ENCODE data around the gene MYBPC3.

DNA sequence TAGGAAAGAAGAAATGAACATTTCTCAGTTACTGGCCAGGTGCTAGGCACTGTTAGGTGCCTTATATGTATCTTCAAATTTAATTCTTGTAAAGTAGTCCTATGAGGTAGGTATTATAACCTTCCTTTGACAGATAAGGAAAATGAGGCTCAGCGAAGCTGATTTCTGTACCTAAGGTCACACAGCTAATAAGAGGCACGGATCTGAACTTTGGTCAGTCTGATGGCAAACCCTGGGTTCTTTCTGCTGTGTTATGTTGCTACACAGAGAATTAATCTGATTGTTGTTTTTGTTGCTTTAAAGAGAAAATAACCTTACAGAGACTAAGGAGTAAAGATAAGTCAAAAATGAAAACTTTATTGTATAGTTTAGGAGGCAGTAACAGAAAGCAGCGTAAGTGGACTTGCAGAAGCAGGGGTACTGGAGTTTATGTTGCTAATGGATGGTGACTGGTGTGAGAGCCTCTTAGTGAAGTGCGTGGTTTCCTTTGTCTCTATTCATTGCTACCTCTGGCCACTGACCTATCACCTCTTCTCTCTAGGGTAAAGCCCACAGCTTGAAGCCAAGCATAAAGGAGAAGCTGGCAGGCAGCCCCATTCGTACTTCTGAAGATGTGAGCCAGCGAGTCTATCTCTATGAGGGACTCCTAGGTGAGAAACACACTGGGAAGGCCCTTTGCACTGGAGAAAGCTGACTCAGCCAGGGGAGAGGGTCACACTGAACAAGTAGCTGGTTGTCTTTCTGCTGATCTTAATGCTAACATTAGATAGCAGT, 44.3 kb downstream of the MYBPC3 start:
- TF ChIP-seq EZH2 (IDR thresholded peaks at IDR 0.05; ENCODE audit: borderline replicate concordance, control insufficient read depth, low read depth, low read length) (no peak), CHD4 (IDR thresholded peaks at IDR 0.05) (no peak), USF1 (IDR thresholded peaks at IDR 0.05; ENCODE audit: borderline replicate concordance, extremely low read length, insufficient read depth, low read depth, low read length) (no peak), SIX5 (IDR thresholded peaks at IDR 0.05; ENCODE audit: low read depth, low read length, severe bottlenecking) (no peak), GABPA (IDR thresholded peaks at IDR 0.05; ENCODE audit: low read depth) (no peak)
- TF ChIP-seq, protein P1, sequence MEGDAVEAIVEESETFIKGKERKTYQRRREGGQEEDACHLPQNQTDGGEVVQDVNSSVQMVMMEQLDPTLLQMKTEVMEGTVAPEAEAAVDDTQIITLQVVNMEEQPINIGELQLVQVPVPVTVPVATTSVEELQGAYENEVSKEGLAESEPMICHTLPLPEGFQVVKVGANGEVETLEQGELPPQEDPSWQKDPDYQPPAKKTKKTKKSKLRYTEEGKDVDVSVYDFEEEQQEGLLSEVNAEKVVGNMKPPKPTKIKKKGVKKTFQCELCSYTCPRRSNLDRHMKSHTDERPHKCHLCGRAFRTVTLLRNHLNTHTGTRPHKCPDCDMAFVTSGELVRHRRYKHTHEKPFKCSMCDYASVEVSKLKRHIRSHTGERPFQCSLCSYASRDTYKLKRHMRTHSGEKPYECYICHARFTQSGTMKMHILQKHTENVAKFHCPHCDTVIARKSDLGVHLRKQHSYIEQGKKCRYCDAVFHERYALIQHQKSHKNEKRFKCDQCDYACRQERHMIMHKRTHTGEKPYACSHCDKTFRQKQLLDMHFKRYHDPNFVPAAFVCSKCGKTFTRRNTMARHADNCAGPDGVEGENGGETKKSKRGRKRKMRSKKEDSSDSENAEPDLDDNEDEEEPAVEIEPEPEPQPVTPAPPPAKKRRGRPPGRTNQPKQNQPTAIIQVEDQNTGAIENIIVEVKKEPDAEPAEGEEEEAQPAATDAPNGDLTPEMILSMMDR (IDR thresholded peaks at IDR 0.05 in 2 of 3, conservative IDR thresholded peaks at IDR 0.05 in 1 of 3; ENCODE audit: control insufficient read depth in 2 of 3, extremely low read depth in 1 of 3, insufficient read depth in 1 of 3, low read depth in 3 of 3, low read length in 3 of 3), result no peak

Measured in GM12878 (cell line).